ENCODE measurements around the gene MSI2.

DNA sequence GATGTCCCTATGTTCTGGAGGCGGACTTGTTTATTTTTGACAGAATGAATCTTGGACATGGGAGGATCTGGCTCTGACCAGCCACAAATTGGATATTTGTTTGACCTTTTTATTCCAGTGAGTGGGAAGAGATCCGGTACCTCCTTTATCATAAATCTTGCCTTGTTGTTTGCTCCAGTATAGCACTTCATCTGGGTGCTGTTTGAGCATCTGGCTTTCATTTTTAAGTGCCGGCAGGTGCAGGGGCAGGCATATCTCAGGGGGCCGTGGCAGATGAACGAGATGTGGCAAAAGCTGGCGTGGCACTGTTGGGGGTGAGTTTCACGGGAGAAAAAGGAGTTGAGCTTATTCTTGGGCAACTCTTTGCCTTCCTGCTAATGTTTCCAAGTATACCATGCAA lies 37.8 kb downstream of the MSI2 start:
- TF ChIP-seq POLR2A (conservative IDR thresholded peaks at IDR 0.05), result no peak
- TF ChIP-seq POLR2H (tag; IDR thresholded peaks at IDR 0.05; ENCODE audit: low read depth), result no peak
- TF ChIP-seq IRF1 (CRISPR knock-in tag; IDR thresholded peaks at IDR 0.05; ENCODE audit: borderline replicate concordance), result no peak
- TF ChIP-seq ADNP (tag; IDR thresholded peaks at IDR 0.05), result no peak
- no peak for TF ChIP-seq PHB2 (IDR thresholded peaks at IDR 0.05; ENCODE audit: low read depth)
- TF ChIP-seq KDM1A (IDR thresholded peaks at IDR 0.05), result no peak
- no peak for TF ChIP-seq ARID2 (IDR thresholded peaks at IDR 0.05)
- TF ChIP-seq ATF7 (IDR thresholded peaks at IDR 0.05), result no peak
- TF ChIP-seq, protein P1, sequence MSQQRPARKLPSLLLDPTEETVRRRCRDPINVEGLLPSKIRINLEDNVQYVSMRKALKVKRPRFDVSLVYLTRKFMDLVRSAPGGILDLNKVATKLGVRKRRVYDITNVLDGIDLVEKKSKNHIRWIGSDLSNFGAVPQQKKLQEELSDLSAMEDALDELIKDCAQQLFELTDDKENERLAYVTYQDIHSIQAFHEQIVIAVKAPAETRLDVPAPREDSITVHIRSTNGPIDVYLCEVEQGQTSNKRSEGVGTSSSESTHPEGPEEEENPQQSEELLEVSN (IDR thresholded peaks at IDR 0.05; ENCODE audit: borderline replicate concordance in 1 of 2, extremely low read depth in 1 of 2, insufficient read depth in 1 of 2, insufficient read length in 1 of 2, low read depth in 1 of 2, low read length in 1 of 2, poor library complexity in 1 of 2, severe bottlenecking in 1 of 2), result no peak
- TF ChIP-seq TAF1 (IDR thresholded peaks at IDR 0.05; ENCODE audit: control insufficient read depth, extremely low read depth, insufficient read depth, low read length, severe bottlenecking), result no peak
- no peak for TF ChIP-seq KAT7 (CRISPR knock-in tag; IDR thresholded peaks at IDR 0.05; ENCODE audit: borderline replicate concordance)

Data from K562 (cell line).